HCT116 (cell line): ENCODE measurements around the gene METTL25. TPM values are rescaled to one million over a fixed set of nuclear protein-coding genes. Genes with fewer than 3 reads are reported as not detected.

Experiments used
- ATAC-seq: fragments of 200-7000 bp; cut with Tn5 transposase; 2 replicates; pipeline ENCODE4 v1.9.1; 2020; ENCODE audit warnings: mild to moderate bottlenecking, moderate library complexity
- Bru-seq: library from RNA; stranded (reverse); fragments of 400-500 nt; gene quantifications from one replicate; lab custom pipeline; 2021; lab: Mats Ljungman, UMichigan
- BruChase-seq, 2 experiments: library from RNA; stranded (reverse); fragments of 400-500 nt; gene quantifications; one replicate each; lab custom pipeline; 2021; lab: Mats Ljungman, UMichigan
- BruUV-seq: library from RNA; stranded (reverse); fragments of 400-500 nt; replicated peaks from 2 replicates; lab custom pipeline; 2021; lab: Mats Ljungman, UMichigan
- CTCF ChIA-PET: fragments of 300-600 bp; sonication (Branson Sonifier 250); formaldehyde crosslinking; loops from one replicate; lab custom pipeline; 2021; ENCODE audit warnings: antibody characterized with exemption; lab: Charles Lee
- POLR2A ChIA-PET: fragments of 300-600, 350-600 bp; sonication (Branson Sonifier 250); formaldehyde crosslinking; loops from one replicate; lab custom pipeline; 2021; ENCODE audit warnings: antibody characterized with exemption; lab: Charles Lee
- RAD21 ChIA-PET, 2 experiments: fragments of 300-600 bp; sonication (Branson Sonifier 250); formaldehyde crosslinking; loops; one replicate each; lab custom pipeline; 2023; ENCODE audit warnings: low total read pairs in 2 of 2; ENCODE audit not compliant: uncharacterized antibody in 2 of 2, unreplicated experiment in 2 of 2, low non-redundant PET in 1 of 2; lab: Charles Lee
- DNase-seq: peaks from one replicate; pipeline ENCODE4 v3.0.0-alpha.2; 2010; ENCODE audit warnings: low read depth, low spot score
- H2AFZ ChIP-seq: fragments of 200-600 bp; shearing (Covaris generic), sonication (generic); 2 replicates; pipeline ENCODE4 v1.6.1; 2017; ENCODE audit warnings: low read depth, mixed run types, mixed read lengths, antibody characterized with exemption, low read length; ENCODE audit not compliant: poor library complexity, severe bottlenecking
- H3K27ac ChIP-seq: 2 replicates; pipeline ENCODE4 v1.5.1; 2012; ENCODE audit warnings: low read depth, low read length
- H3K27me3 ChIP-seq: fragments of 200-600 bp; sonication (generic); 2 replicates; pipeline ENCODE4 v1.6.1; 2016; ENCODE audit warnings: mixed run types, low read length, mixed read lengths; ENCODE audit not compliant: insufficient read depth
- H3K36me3 ChIP-seq, 2 experiments: fragments of 200-500 bp in 1 of 2; fragments of 200-600 bp in 1 of 2; sonication (Bioruptor generic) in 1 of 2; sonication (generic) in 1 of 2; 2 replicates each; pipeline versions ENCODE4 v1.5.1 to v1.6.1; 2014 to 2016; ENCODE audit warnings: low read length in 2 of 2, inconsistent platforms in 1 of 2, mixed read lengths in 1 of 2, mixed run types in 1 of 2; ENCODE audit not compliant: insufficient read depth in 2 of 2, control insufficient read depth in 1 of 2
- H3K4me1 ChIP-seq, 2 experiments: fragments of 200-600 bp in 1 of 2; sonication (generic) in 1 of 2; 2 replicates each; pipeline versions ENCODE4 v1.5.1 to v1.6.1; 2012 to 2017; ENCODE audit warnings: low read length in 2 of 2, inconsistent platforms in 1 of 2, mild to moderate bottlenecking in 1 of 2, mixed read lengths in 1 of 2, mixed run types in 1 of 2, moderate library complexity in 1 of 2; ENCODE audit not compliant: insufficient read depth in 2 of 2, control insufficient read depth in 1 of 2
- H3K4me2 ChIP-seq: fragments of 200-600 bp; sonication (generic); 2 replicates; pipeline ENCODE4 v1.6.1; 2017; ENCODE audit warnings: mixed run types, low read length, mixed read lengths
- H3K4me3 ChIP-seq, 2 experiments: fragments of 200-600 bp in 1 of 2; sonication (generic) in 1 of 2; replicated peaks in 1 of 2; 2 replicates each; pipeline ENCODE4 v1.5.1; 2011 to 2016; ENCODE audit warnings: low read length in 2 of 2, control low read depth in 1 of 2, low read depth in 1 of 2, mild to moderate bottlenecking in 1 of 2, mixed read lengths in 1 of 2, mixed run types in 1 of 2
- H3K79me2 ChIP-seq: fragments of 200-600 bp; sonication (generic); 2 replicates; pipeline ENCODE4 v1.6.1; 2017; ENCODE audit warnings: mild to moderate bottlenecking, mixed run types, low read length, moderate library complexity, mixed read lengths; ENCODE audit not compliant: insufficient read depth
- H3K9ac ChIP-seq: fragments of 200-600 bp; sonication (generic); 2 replicates; pipeline ENCODE4 v1.6.1; 2016; ENCODE audit warnings: low read length, mixed read lengths
- H3K9me2 ChIP-seq: fragments of 200-600 bp; sonication (generic), shearing (Covaris generic); 2 replicates; pipeline ENCODE4 v1.6.1; 2017; ENCODE audit warnings: mixed run types, mild to moderate bottlenecking, moderate library complexity; ENCODE audit not compliant: insufficient read depth
- H3K9me3 ChIP-seq, 2 experiments: fragments of 200-500 bp in 1 of 2; fragments of 200-600 bp in 1 of 2; sonication (Bioruptor generic) in 1 of 2; sonication (generic) in 1 of 2; 2 replicates each; pipeline ENCODE4 v1.6.1; 2014 to 2017; ENCODE audit warnings: low read length in 2 of 2, mixed read lengths in 2 of 2, inconsistent platforms in 1 of 2, low read depth in 1 of 2, mild to moderate bottlenecking in 1 of 2, mixed run types in 1 of 2, moderate library complexity in 1 of 2; ENCODE audit not compliant: control insufficient read depth in 1 of 2, insufficient read depth in 1 of 2
- H4K20me1 ChIP-seq: fragments of 200-600 bp; sonication (generic), shearing (Covaris generic); 2 replicates; pipeline ENCODE4 v1.6.1; 2017; ENCODE audit warnings: mixed run types, mild to moderate bottlenecking, moderate library complexity; ENCODE audit not compliant: insufficient read depth
- CEBPB ChIP-seq: IDR thresholded peaks from 2 replicates; pipeline ENCODE4 v1.6.1; 2012; ENCODE audit warnings: low read depth
- EGR1 ChIP-seq: IDR thresholded peaks from 2 replicates; pipeline ENCODE4 v1.6.1; 2012; ENCODE audit warnings: low read depth
- ELF1 ChIP-seq: IDR thresholded peaks from 2 replicates; pipeline ENCODE4 v1.6.1; 2012; ENCODE audit warnings: low read depth, borderline replicate concordance
- EZH2 ChIP-seq: fragments of 200-600 bp; sonication (generic); IDR thresholded peaks from 2 replicates; pipeline ENCODE4 v1.6.1; 2017; ENCODE audit warnings: antibody characterized with exemption, mixed run types
- EZH2phosphoT487 ChIP-seq: fragments of 200-600 bp; IDR thresholded peaks from 2 replicates; pipeline ENCODE4 v1.6.1; 2018; ENCODE audit warnings: antibody characterized with exemption, borderline replicate concordance
- FOSL1 ChIP-seq: IDR thresholded peaks from 2 replicates; pipeline ENCODE4 v1.6.1; 2012; ENCODE audit warnings: low read depth
- MAX ChIP-seq: IDR thresholded peaks from 2 replicates; pipeline ENCODE4 v1.6.1; 2012
- POLR2A ChIP-seq: IDR thresholded peaks from 2 replicates; pipeline ENCODE4 v1.7.0; 2011; ENCODE audit warnings: borderline replicate concordance; ENCODE audit not compliant: insufficient read depth, insufficient read length; ENCODE audit errors: extremely low read depth
- POLR2AphosphoS5 ChIP-seq: IDR thresholded peaks from 2 replicates; pipeline ENCODE4 v1.6.1; 2011; ENCODE audit warnings: mild to moderate bottlenecking, low read depth, low read length, moderate library complexity
- RAD21 ChIP-seq: IDR thresholded peaks from 2 replicates; pipeline ENCODE4 v1.6.1; 2012; ENCODE audit warnings: low read depth, mild to moderate bottlenecking
- SP1 ChIP-seq: IDR thresholded peaks from 2 replicates; pipeline ENCODE4 v1.6.1; 2012; ENCODE audit warnings: low read depth
- SRF ChIP-seq: IDR thresholded peaks from 2 replicates; pipeline ENCODE4 v1.6.1; 2012; ENCODE audit warnings: low read depth
- TCF7L2 ChIP-seq: IDR thresholded peaks from 2 replicates; pipeline ENCODE4 v1.7.0; 2011; ENCODE audit warnings: borderline replicate concordance, inconsistent platforms; ENCODE audit not compliant: insufficient read depth, insufficient read length; ENCODE audit errors: extremely low read depth
- ZFX ChIP-seq: fragments of 450-650 bp; IDR thresholded peaks from 2 replicates; pipeline ENCODE4 v1.6.1; 2017
- intact Hi-C: fragments of 100-400 bp; cut with micrococcal nuclease; formaldehyde crosslinking; loops from 2 replicates; pipeline ENCODE4 v1.10.0; 2022
- long read RNA-seq: library from polyadenylated mRNA; unstranded; transcript quantifications from one replicate; pipeline ENCODE4 v2.0.0, GENCODE V29; 2021; ENCODE audit not compliant: unreplicated experiment
- polyA plus RNA-seq: library from polyadenylated mRNA; unstranded; fragments of >200 nt; gene quantifications from 2 replicates; pipeline ENCODE4 v1.2.1, GENCODE V29; 2012; ENCODE audit warnings: missing spikeins
- total RNA-seq: library from RNA; stranded (reverse); gene quantifications from one replicate; pipeline ENCODE4 v1.2.1, GENCODE V29; 2021; ENCODE audit not compliant: unreplicated experiment
- TF ChIP-seq, protein P1 (sequence below): IDR thresholded peaks from 2 replicates; pipeline ENCODE4 v1.6.1; 2012
- TF ChIP-seq, protein P2 (sequence below): IDR thresholded peaks from 2 replicates; pipeline ENCODE4 v1.6.1; 2011; ENCODE audit warnings: mild to moderate bottlenecking, low read length, moderate library complexity; ENCODE audit not compliant: insufficient replicate concordance; ENCODE audit errors: extremely low read depth
- TF ChIP-seq, protein P3 (sequence below), 3 experiments: fragments of 200-600 bp in 1 of 3; sonication (generic) in 1 of 3; IDR thresholded peaks in 2 of 3; conservative IDR thresholded peaks in 1 of 3; 2 replicates each; pipeline ENCODE4 v1.5.1; 2012 to 2017; ENCODE audit warnings: low read depth in 2 of 3, low read length in 2 of 3, antibody characterized with exemption in 1 of 3, borderline replicate concordance in 1 of 3, control low read depth in 1 of 3, mild to moderate bottlenecking in 1 of 3, mixed read lengths in 1 of 3, mixed run types in 1 of 3, moderate library complexity in 1 of 3; ENCODE audit not compliant: insufficient read depth in 1 of 3

The METTL25 gene, protein sequence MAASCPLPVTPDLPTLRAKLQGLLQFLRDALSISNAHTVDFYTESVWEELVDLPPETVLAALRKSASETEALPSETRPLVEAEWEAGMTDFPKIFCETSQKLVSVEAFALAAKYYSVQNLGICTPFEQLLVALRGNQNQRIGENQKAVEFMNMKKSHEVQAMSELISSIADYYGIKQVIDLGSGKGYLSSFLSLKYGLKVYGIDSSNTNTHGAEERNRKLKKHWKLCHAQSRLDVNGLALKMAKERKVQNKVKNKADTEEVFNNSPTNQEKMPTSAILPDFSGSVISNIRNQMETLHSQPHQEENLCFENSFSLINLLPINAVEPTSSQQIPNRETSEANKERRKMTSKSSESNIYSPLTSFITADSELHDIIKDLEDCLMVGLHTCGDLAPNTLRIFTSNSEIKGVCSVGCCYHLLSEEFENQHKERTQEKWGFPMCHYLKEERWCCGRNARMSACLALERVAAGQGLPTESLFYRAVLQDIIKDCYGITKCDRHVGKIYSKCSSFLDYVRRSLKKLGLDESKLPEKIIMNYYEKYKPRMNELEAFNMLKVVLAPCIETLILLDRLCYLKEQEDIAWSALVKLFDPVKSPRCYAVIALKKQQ
- total RNA-seq (4.4 TPM), Bru-seq, nascent RNA (percentile 53 among the genes with signal in this experiment), BruChase-seq, experiment 1, labeled RNA remaining after a 6-hour chase (percentile 41 among the genes with signal in this experiment), BruChase-seq, experiment 2, labeled RNA remaining after a 2-hour chase (percentile 52 among the genes with signal in this experiment)
- polyA plus RNA-seq = 1.7 and 2.3 TPM in 2 replicates
- long read RNA-seq, partial matches to known transcripts = 0 of 6 reads
- long read RNA-seq, other reads (novel, unspliced or antisense) = 2 of 6 reads

- H2AFZ ChIP-seq = peak within 1 kb of the TSS; percentile 95
- ChIA-PET POLR2A (interaction anchor here (0.9 to 1.8 kb wide), 2 partner anchors 8 to 307 kb away, joined by 4 read pairs; no protein-coding TSS in a partner anchor), RAD21 (interaction anchor here in 1 of 2 experiments (0.7 kb wide), 1 partner anchor 48 kb away, joined by 5 read pairs; no protein-coding TSS in a partner anchor), CTCF (interaction anchor here (0.6 to 1.6 kb wide), 10 partner anchors 9 to 714 kb away, joined by 3 to 18 read pairs (median 4); no protein-coding TSS in a partner anchor)
- peak within 1 kb of the TSS; percentile 88 for H3K4me2 ChIP-seq
- peaks cover 3 to 15% of the 10 kb centered on the region in 2 experiments; a peak in 3 of 4 replicates for H3K4me1 ChIP-seq
- peaks cover 13 to 30% of the 10 kb centered on the region in 2 experiments for H3K36me3 ChIP-seq
- peaks cover 46% of the 10 kb centered on the region for H3K79me2 ChIP-seq
- peak; percentile 95 for ATAC-seq
- no peaks in the 10 kb centered on the region for H3K27me3 ChIP-seq
- H3K4me3 ChIP-seq = peak within 1 kb of the TSS; percentile 84 to 88
- peak within 1 kb of the TSS; percentile 95 for H3K9ac ChIP-seq
- intact Hi-C loops = loop anchor here (1.0 to 10.0 kb wide), 3 partner anchors 266 to 714 kb away; partner anchors contain the start of gene TMTC2
- no peaks in the 10 kb centered on the region for H3K9me3 ChIP-seq
- BruUV-seq = no TSS peak
- peak; percentile 97 for DNase-seq
- H3K27ac ChIP-seq = peak within 1 kb of the TSS; percentile 65
- H3K9me2 ChIP-seq = no peaks in the 10 kb centered on the region
- H4K20me1 ChIP-seq = no peaks in the 10 kb centered on the region
- TF ChIP-seq, protein P1, sequence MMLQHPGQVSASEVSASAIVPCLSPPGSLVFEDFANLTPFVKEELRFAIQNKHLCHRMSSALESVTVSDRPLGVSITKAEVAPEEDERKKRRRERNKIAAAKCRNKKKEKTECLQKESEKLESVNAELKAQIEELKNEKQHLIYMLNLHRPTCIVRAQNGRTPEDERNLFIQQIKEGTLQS = no peak; the same call in 1 of the 2 replicates
- TF ChIP-seq SRF (peak; percentile 99), POLR2AphosphoS5 (peak; percentile 85), TCF7L2 (peak; percentile 80), EZH2phosphoT487 (no peak), EGR1 (peak; percentile 73), ELF1 (no peak; the same call in 1 of the 2 replicates), ZFX (peak; percentile 63), FOSL1 (no peak; the same call in 1 of the 2 replicates), RAD21 (peak; percentile 29; the same call in 1 of the 2 replicates), CEBPB (no peak; the same call in 1 of the 2 replicates), SP1 (peak; percentile 97), MAX (peak; percentile 89), EZH2 (no peak), POLR2A (peak; percentile 63)
- TF ChIP-seq, protein P2, sequence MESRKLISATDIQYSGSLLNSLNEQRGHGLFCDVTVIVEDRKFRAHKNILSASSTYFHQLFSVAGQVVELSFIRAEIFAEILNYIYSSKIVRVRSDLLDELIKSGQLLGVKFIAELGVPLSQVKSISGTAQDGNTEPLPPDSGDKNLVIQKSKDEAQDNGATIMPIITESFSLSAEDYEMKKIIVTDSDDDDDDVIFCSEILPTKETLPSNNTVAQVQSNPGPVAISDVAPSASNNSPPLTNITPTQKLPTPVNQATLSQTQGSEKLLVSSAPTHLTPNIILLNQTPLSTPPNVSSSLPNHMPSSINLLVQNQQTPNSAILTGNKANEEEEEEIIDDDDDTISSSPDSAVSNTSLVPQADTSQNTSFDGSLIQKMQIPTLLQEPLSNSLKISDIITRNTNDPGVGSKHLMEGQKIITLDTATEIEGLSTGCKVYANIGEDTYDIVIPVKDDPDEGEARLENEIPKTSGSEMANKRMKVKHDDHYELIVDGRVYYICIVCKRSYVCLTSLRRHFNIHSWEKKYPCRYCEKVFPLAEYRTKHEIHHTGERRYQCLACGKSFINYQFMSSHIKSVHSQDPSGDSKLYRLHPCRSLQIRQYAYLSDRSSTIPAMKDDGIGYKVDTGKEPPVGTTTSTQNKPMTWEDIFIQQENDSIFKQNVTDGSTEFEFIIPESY = peak; percentile 42
- TF ChIP-seq, protein P3, sequence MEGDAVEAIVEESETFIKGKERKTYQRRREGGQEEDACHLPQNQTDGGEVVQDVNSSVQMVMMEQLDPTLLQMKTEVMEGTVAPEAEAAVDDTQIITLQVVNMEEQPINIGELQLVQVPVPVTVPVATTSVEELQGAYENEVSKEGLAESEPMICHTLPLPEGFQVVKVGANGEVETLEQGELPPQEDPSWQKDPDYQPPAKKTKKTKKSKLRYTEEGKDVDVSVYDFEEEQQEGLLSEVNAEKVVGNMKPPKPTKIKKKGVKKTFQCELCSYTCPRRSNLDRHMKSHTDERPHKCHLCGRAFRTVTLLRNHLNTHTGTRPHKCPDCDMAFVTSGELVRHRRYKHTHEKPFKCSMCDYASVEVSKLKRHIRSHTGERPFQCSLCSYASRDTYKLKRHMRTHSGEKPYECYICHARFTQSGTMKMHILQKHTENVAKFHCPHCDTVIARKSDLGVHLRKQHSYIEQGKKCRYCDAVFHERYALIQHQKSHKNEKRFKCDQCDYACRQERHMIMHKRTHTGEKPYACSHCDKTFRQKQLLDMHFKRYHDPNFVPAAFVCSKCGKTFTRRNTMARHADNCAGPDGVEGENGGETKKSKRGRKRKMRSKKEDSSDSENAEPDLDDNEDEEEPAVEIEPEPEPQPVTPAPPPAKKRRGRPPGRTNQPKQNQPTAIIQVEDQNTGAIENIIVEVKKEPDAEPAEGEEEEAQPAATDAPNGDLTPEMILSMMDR (IDR thresholded peaks at IDR 0.05 in 2 of 3, conservative IDR thresholded peaks at IDR 0.05 in 1 of 3; ENCODE audit: borderline replicate concordance in 1 of 3, insufficient read depth in 1 of 3, low read depth in 2 of 3, low read length in 2 of 3) = peak; percentile 82 to 99 (median 89)
These were observed at the start of gene METTL25, which contains the start of gene CCDC59 for GRCh38 chr12:82358200-82359114. METTL25 (plus strand) TSS chr12:82358529; CDS start chr12:82358566, 37 bp downstream. CCDC59 (minus strand) TSS chr12:82358387; CDS start chr12:82358376, 11 bp downstream.
